Eye (tissue), 1 donor: ENCODE measurements around the gene NEMF.
"Not testable (repeated sequence)": the region's sequence is repeated elsewhere in the genome, so short reads cannot be mapped to it uniquely, and the experiment has no call there.

Experiments used
- DNase-seq: peaks from one replicate; pipeline ENCODE4 v3.0.0-alpha.2; 2015

NEMF gene

GRCh38 chr14:49875640-49876198 lies 23.1 kb upstream of the NEMF start:
- DNase-seq: no peak

DNA sequence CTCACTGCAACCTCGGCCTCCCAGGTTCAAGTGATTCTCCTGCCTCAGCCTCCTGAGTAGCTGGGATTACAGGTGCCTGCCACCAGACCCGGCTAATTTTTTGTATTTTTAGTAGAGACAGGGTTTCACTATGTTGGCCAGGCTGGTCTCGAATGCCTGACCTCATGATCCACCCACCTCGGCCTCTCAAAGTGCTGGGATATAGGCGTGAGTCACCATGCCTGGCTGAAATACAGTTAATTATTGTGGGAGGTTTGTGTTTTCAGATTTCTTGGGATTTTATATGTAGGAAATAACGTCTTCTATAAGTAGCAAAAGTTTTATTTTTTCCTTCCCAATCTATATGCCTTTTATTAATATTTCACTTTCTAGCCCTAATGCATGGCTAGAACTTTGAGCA lies 21.0 kb upstream of the NEMF start:
- DNase-seq: not testable (repeated sequence)

DNA sequence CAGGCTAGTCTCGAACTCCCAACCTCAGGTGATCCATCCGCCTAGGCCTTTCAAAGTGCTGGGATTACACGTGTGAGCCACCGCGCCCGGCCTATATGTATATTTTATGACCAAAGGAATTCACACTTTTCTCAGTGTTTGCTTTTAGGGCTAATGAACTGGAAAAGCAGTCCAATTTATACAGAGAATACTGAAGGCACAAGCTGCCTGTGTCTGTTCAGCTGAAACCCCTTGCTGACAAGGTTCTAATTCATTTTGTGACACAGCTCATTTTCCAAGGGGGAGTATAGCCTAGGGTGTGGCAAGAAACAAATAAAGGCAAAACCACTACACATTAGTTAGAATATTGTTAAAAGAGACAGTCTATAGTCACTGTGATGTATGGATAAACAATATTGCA lies 18.3 kb upstream of the NEMF start:
- DNase-seq: no peak

DNA sequence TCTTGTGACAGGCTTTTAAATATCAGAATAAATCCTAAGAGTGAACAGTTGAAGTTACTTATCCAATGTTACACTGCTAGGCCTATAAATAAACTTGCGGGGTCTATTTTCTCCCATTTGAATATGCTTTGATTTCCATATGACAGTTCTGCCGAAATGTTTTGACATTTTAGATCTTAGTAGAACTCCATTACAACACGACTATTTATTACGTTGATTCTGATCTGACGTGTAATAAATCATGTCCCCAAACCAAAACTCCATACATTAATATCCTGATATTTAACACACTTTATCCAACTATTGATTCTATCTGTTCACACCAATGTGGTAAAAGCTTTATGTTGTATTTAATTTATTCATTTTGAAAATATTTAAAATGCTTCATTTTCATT lies 16.1 kb upstream of the NEMF start:
- no peak for DNase-seq

GRCh38 chr14:49867831-49868719 lies 15.5 kb upstream of the NEMF start:
- peak; percentile 95 for DNase-seq

GRCh38 chr14:49865431-49865859 lies 12.9 kb upstream of the NEMF start:
- peak; percentile 86 for DNase-seq

- peak; percentile 32 for DNase-seq
Observed at GRCh38 chr14:49863487-49864281, 11.1 kb upstream of the NEMF start.

DNA sequence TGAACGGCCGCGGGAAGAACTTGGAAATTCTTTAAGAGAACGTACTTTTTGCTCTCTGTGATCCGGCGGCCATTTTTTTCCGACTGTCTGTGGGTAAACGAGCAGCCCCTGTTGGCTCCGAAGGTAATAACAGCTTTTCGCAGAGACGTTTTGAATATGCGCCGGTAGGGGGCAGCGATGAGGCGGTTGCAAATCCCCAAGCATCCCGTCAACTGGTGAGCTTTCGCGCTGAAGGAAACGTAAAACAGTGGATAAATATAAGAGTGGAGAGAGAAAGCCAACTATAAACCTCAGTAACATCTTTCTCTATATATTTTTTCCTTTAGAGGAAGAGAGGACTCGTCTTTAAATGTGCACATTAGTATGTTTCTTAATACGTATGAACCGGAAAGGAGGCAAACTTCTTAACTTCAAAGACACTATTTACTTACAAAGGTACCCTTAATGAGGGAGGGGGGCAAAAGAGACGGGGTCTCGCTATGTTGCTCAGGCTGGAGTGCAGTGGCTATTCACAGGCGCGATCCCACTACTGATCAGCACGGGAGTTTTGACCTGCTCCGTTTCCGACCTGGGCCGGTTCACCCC lies 9.6 kb upstream of the NEMF start:
- DNase-seq: peak; percentile 98

DNA sequence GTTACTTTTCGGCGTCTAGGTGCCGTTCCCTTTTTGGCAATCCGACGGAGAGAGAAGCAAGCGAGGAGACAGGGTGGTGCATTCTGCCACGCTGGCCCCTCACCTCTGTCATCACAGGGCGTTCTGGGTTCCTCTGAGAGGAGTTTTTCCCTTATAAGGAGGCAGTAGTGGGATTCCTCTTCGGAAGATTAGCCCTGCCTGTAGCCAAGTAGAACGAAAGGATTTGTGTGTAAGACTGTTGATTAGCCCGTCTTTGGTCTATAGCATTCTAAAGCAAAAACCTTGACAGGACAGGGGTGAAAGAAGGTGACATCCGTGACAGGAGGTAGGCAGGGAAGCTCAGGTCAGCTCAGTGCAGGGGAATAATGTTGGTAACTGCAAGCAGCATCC lies 9.1 kb upstream of the NEMF start:
- DNase-seq: peak; percentile 90

- no peak for DNase-seq
Observed at GRCh38 chr14:49860988-49861698, 8.6 kb upstream of the NEMF start.

DNA sequence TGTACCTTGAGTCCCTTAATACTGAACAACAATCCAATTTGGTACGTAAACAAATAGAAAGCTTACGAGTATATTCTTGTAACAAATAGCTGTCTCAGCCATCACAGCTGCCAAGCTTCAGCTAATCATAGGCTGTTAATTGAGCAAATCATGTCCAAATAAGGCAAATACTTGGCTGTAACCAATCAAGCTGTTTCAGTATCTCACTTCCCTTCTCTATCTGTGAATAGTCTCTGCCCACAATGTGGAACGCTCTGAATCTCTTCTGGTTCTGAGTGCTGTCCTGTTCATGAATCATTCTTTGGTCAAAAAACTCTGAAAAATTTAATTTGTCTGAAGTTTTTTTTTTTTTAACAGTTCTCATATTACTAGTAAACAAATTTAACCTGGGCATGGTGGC lies 5.8 kb upstream of the NEMF start:
- DNase-seq: no peak

DNA sequence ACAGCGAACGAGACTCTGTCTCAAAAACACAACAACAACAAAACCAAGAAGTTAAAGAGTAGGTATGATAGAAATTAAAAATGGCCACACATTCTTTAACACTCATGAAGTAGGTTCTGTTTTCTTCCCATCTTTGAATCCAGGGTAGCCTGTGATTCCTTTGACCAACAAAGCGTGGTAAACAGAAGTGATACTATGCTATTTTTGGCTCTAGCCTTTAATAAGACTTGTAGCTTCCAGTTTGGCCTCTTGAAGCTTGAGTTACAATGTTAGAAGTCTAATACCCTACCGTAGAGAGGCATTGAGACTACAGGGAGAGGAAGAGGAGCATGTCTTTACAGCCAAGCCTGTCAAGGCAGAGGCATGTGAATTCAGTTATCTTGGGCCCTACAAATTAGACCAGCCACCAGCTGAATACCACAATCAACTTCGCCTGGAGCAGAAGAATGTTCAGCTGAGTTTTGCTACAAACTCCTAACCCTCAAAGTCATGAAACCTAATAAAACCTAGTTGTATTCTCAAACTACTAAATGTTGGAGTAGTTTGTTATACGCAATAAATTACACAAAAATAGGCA lies 4.9 kb upstream of the NEMF start:
- DNase-seq: no peak

- peak; percentile 88 for DNase-seq
Observed at GRCh38 chr14:49853572-49854375, 1.2 kb upstream of the NEMF start.

DNA sequence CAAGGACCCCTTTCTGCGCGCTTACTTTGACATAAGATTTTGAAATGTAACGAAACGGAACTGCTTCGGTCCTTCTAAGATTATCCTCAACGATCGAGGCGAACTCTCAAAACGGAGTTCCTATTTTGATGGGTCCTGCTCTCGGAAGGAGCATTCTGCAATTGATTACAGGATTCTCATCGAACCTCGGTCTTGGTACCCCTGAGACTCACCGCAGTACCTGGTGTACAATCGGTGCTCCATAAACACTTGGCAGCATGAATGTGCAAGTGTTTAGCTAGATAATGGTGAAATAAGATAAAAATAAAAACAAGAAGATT lies 530 bp upstream of the NEMF start:
- no peak for DNase-seq

- DNase-seq: no peak
Observed at GRCh38 chr14:49851813-49852212, 775 bp downstream of the NEMF start.

DNA sequence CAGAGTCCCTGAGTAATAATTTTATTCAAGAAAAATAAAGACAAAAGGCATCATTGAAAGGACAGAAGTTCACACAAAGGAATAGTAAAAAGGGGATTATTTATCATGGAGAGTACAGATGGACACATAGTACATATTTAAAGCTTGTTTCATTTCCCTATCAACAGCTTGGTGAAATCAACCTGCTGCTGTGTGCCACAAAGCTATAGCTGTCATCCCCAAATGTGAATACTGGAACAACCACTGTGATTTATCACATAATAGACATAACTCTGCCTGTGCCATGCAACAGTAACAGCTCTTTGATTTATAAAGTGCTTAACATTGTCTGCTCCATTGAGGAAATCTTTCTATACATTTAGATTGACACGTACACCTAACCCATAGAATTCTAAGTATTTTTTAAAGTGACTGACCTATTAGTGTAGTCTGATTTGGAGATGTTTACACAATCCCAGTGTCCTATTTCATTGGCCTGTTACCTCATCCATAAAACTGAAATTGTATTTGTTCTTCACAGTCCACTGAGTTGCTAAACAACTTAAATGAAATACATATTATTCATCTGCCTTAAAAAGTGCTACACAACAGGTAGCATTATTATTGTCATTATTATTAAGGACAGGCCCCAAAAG lies 3.3 kb downstream of the NEMF start:
- no peak for DNase-seq

GRCh38 chr14:49828640-49829039 lies 23.9 kb downstream of the NEMF start:
- DNase-seq: no peak

DNA sequence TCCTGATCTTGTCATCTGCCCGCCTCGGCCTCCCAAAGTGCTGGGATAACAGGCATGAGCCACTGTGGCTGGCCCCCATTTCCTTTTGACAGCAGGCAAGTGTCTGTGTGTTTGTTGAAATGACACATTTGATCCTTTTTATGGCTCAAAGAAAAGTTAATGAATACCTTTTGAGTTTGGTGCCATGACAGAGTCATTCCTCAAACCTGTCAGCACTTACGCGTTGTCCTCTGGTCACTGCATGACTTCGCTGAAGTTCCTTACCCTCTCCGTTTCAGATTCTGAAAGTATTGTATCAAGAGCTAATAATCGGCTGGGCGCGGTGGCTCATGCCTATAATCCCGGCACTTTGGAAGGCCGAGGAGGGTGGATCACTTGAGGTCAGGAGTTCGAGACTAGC lies 32.4 kb downstream of the NEMF start:
- DNase-seq: no peak

- no peak for DNase-seq
Observed at GRCh38 chr14:49816844-49817243, 35.7 kb downstream of the NEMF start.

DNA sequence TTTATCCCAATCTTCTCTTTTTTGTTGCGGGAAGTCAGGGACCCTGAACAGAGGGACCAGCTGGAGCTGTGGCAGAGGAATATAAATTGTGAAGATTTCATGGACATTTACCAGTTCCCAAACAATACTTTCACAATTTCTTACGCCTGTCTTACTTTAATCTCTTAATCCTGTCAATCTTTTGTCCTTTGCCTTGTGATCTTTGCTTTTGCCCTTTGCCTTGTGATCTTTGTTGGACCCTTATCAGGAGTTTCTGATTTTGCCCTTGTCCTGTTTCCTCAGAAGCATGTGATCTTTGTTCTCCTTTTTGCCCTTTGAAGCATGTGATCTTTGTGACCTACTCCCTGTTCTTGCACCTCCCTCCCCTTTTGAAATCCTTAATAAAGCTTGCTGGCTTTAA lies 36.5 kb downstream of the NEMF start:
- DNase-seq: not testable (repeated sequence)

DNA sequence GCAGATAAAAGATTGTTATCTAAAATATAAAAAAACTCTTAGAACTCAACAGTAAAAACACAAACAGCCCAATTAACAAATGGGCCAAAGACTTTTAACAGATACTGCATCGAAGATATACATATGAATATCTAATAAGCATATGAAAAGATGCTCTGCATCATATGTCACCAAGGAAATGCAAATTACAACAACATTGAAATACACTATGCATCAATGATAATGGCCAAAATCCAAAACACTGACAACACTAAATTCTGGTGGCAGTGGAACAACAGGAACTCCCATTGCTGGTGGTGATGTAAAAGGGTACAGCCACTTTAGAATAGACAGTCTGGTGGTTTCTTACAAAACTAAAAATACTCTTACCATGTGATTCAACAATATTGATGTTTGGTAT lies 43.8 kb downstream of the NEMF start:
- no peak for DNase-seq
